ENCODE measurements around the gene COTL1. TPM values are rescaled to one million over a fixed set of nuclear protein-coding genes. Genes with fewer than 3 reads are reported as not detected.

The COTL1 gene
- total and polyA plus RNA-seq, 9 of the 15 experiments (the other 6 are each of a cell fraction or from before 2014, with no cell fraction given), result 27.7 to 185 (median 72.5) TPM

GRCh38 chr16:84599521-84600202 is 18.2 kb downstream of the COTL1 start (continued):
- TF ChIP-seq CREBBP (IDR thresholded peaks at IDR 0.05; ENCODE audit: low read depth, low read length), result no peak
- no peak for TF ChIP-seq CBX1 (IDR thresholded peaks at IDR 0.05; ENCODE audit: low read depth)
- no peak for TF ChIP-seq TBP (optimal IDR thresholded peaks at IDR 0.05; ENCODE audit: low read depth, low read length)
- peak; percentile 57; the same call in 1 of the 2 replicates for TF ChIP-seq MTA3 (IDR thresholded peaks at IDR 0.05; ENCODE audit: borderline replicate concordance)
- TF ChIP-seq, protein P1, sequence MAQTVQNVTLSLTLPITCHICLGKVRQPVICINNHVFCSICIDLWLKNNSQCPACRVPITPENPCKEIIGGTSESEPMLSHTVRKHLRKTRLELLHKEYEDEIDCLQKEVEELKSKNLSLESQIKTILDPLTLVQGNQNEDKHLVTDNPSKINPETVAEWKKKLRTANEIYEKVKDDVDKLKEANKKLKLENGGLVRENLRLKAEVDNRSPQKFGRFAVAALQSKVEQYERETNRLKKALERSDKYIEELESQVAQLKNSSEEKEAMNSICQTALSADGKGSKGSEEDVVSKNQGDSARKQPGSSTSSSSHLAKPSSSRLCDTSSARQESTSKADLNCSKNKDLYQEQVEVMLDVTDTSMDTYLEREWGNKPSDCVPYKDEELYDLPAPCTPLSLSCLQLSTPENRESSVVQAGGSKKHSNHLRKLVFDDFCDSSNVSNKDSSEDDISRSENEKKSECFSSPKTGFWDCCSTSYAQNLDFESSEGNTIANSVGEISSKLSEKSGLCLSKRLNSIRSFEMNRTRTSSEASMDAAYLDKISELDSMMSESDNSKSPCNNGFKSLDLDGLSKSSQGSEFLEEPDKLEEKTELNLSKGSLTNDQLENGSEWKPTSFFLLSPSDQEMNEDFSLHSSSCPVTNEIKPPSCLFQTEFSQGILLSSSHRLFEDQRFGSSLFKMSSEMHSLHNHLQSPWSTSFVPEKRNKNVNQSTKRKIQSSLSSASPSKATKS (CRISPR knock-in tag; IDR thresholded peaks at IDR 0.05), result no peak
- TF ChIP-seq EP400 (IDR thresholded peaks at IDR 0.05), result no peak
- TF ChIP-seq CREB3 (tag; conservative IDR thresholded peaks at IDR 0.05; ENCODE audit: low read depth), result no peak
- TF ChIP-seq AFF4 (CRISPR knock-in tag; IDR thresholded peaks at IDR 0.05), result no peak
- TF ChIP-seq GTF3C2 (IDR thresholded peaks at IDR 0.05; ENCODE audit: borderline replicate concordance, extremely low read depth, insufficient read length), result no peak
- no peak for TF ChIP-seq JUNB (CRISPR knock-in tag; conservative IDR thresholded peaks at IDR 0.05)
- TF ChIP-seq RFX1 (IDR thresholded peaks at IDR 0.05), result peak; percentile 78
- no peak for TF ChIP-seq ESRRA (IDR thresholded peaks at IDR 0.05; ENCODE audit: borderline replicate concordance, low read depth)
- TF ChIP-seq CXXC5 (CRISPR knock-in tag; IDR thresholded peaks at IDR 0.05), result no peak; the same call in 1 of the 2 replicates
- TF ChIP-seq FOXA3 (CRISPR knock-in tag; conservative IDR thresholded peaks at IDR 0.05 in 1 of 2, IDR thresholded peaks at IDR 0.05 in 1 of 2), result 0 out of 4 replicates have a peak, but pooled peaks of 1 of the 2 experiments have one; percentile 21

Measured in K562 (cell line).